Liver (tissue), 9 donors: Measurements from ENCODE around the gene INPP5K. TPM values are rescaled to one million over a fixed set of nuclear protein-coding genes. Genes with fewer than 3 reads are reported as not detected.

Source experiments
- DNase-seq: peaks from one replicate; pipeline ENCODE4 v3.0.0-alpha.2; 2017; ENCODE audit warnings: low spot score
- H3K27ac ChIP-seq, 2 donors: one replicate each; pipeline ENCODE4 v1.7.0; 2013; ENCODE audit warnings: inconsistent platforms in 2 of 2, low read length in 2 of 2, control low read depth in 1 of 2, low read depth in 1 of 2, mild to moderate bottlenecking in 1 of 2
- H3K27me3 ChIP-seq, 4 donors: one replicate each; pipeline versions ENCODE4 v1.6.1 to v1.7.0; 2013; ENCODE audit warnings: low read length in 3 of 4, inconsistent platforms in 1 of 4, mild to moderate bottlenecking in 1 of 4, moderate library complexity in 1 of 4; ENCODE audit not compliant: control insufficient read depth in 4 of 4, insufficient read depth in 4 of 4
- H3K36me3 ChIP-seq, 4 donors: one replicate each; pipeline versions ENCODE4 v1.6.1 to v1.7.0; 2013; ENCODE audit warnings: low read length in 3 of 4, mild to moderate bottlenecking in 3 of 4, low read depth in 1 of 4, moderate library complexity in 1 of 4; ENCODE audit not compliant: control insufficient read depth in 4 of 4, insufficient read depth in 3 of 4
- H3K4me1 ChIP-seq, 4 donors: one replicate each; pipeline versions ENCODE4 v1.6.1 to v1.7.0; 2013; ENCODE audit warnings: low read length in 3 of 4, mild to moderate bottlenecking in 3 of 4, moderate library complexity in 1 of 4; ENCODE audit not compliant: control insufficient read depth in 4 of 4, insufficient read depth in 4 of 4
- H3K4me3 ChIP-seq, 3 donors: one replicate each; pipeline versions ENCODE4 v1.6.1 to v1.7.0; 2013; ENCODE audit warnings: low read length in 3 of 3, control low read depth in 1 of 3, low read depth in 1 of 3, mild to moderate bottlenecking in 1 of 3
- H3K9ac ChIP-seq, 2 donors: one replicate each; pipeline ENCODE4 v1.7.0; 2013; ENCODE audit warnings: low read length in 2 of 2, mild to moderate bottlenecking in 2 of 2, moderate library complexity in 2 of 2, control low read depth in 1 of 2, low read depth in 1 of 2
- H3K9me3 ChIP-seq, 4 donors: one replicate each; pipeline versions ENCODE4 v1.6.1 to v1.7.0; 2013; ENCODE audit warnings: low read length in 3 of 4; ENCODE audit not compliant: control insufficient read depth in 4 of 4
- FOXA1 ChIP-seq: IDR thresholded peaks from 2 replicates; pipeline ENCODE4 v1.6.1; 2016; ENCODE audit warnings: antibody characterized with exemption
- FOXA2 ChIP-seq: IDR thresholded peaks from 2 replicates; pipeline ENCODE4 v1.6.1; 2016; ENCODE audit warnings: antibody characterized with exemption
- GABPA ChIP-seq, 2 donors: IDR thresholded peaks in 1 of 2; conservative IDR thresholded peaks in 1 of 2; 2 replicates each; pipeline ENCODE4 v1.6.1; 2016; ENCODE audit warnings: antibody characterized with exemption in 2 of 2, mild to moderate bottlenecking in 1 of 2, moderate library complexity in 1 of 2
- HNF4A ChIP-seq, 2 donors: conservative IDR thresholded peaks; 2 replicates each; pipeline ENCODE4 v1.6.1; 2016; ENCODE audit warnings: antibody characterized with exemption in 2 of 2, mild to moderate bottlenecking in 2 of 2
- HNF4G ChIP-seq: IDR thresholded peaks from 2 replicates; pipeline ENCODE4 v1.6.1; 2016; ENCODE audit warnings: antibody characterized with exemption
- JUND ChIP-seq, 2 donors: IDR thresholded peaks; 2 replicates each; pipeline ENCODE4 v1.6.1; 2016; ENCODE audit warnings: antibody characterized with exemption in 2 of 2
- MAX ChIP-seq: IDR thresholded peaks from 2 replicates; pipeline ENCODE4 v1.6.1; 2016; ENCODE audit warnings: antibody characterized with exemption
- NR2F2 ChIP-seq: IDR thresholded peaks from 2 replicates; pipeline ENCODE4 v1.6.1; 2016; ENCODE audit warnings: antibody characterized with exemption
- RAD21 ChIP-seq, 2 donors: IDR thresholded peaks; 2 replicates each; pipeline ENCODE4 v1.6.1; 2016; ENCODE audit warnings: antibody characterized with exemption in 2 of 2, mild to moderate bottlenecking in 2 of 2
- REST ChIP-seq: IDR thresholded peaks from 2 replicates; pipeline ENCODE4 v1.6.1; 2016; ENCODE audit warnings: antibody characterized with exemption, mild to moderate bottlenecking
- RXRA ChIP-seq, 2 donors: IDR thresholded peaks; 2 replicates each; pipeline ENCODE4 v1.6.1; 2017 to 2018; ENCODE audit warnings: antibody characterized with exemption in 2 of 2, mild to moderate bottlenecking in 1 of 2
- SP1 ChIP-seq: IDR thresholded peaks from 2 replicates; pipeline ENCODE4 v1.6.1; 2018; ENCODE audit warnings: antibody characterized with exemption, mild to moderate bottlenecking
- TAF1 ChIP-seq: conservative IDR thresholded peaks from 2 replicates; pipeline ENCODE4 v1.6.1; 2016; ENCODE audit warnings: antibody characterized with exemption, mild to moderate bottlenecking
- ZBTB33 ChIP-seq: IDR thresholded peaks from 2 replicates; pipeline ENCODE4 v1.6.1; 2016; ENCODE audit warnings: antibody characterized with exemption
- WGBS: extraction: QIAGEN DNeasy Blood & Tissue Kit; methylation state at CpG from one replicate; pipeline ENCODE4 v1.1.7; 2013; 5-methylcytosine and 5-hydroxymethylcytosine counted together
- polyA plus RNA-seq, 2 donors: library from polyadenylated mRNA; stranded (reverse) in 1 of 2; unstranded in 1 of 2; fragments of 200-250 nt in 1 of 2; fragments of >200 nt in 1 of 2; fragmentation: Nextera tagmentation in 1 of 2; extraction: Ambion mirVana in 1 of 2; gene quantifications; one replicate each; pipeline versions ENCODE4 v1.2.1 to v1.2.3, GENCODE V29; 2013 to 2015
- total RNA-seq, 2 donors: library from RNA; depleted of rRNA; stranded (reverse); fragments of >200 nt; gene quantifications; one replicate each; pipeline ENCODE4 v1.2.3, GENCODE V29; 2014
- donor health status: healthy.
- donor health status: healthy.
- donor health status: healthy.
- donor health status: healthy.
- donor health status: healthy.

Gene INPP5K
- total and polyA plus RNA-seq, 4 donors: 9.9 to 47.1 (median 15.9) TPM

GRCh38 chr17:1467258-1467657 is 49.2 kb downstream of the INPP5K start:
- Histone ChIP-seq H3K27me3 (no peaks in the 10 kb centered on the region), H3K36me3 (peaks cover 0 to 10% (median 3%) of the 10 kb centered on the region in 4 donors), H3K9me3 (no peaks in the 10 kb centered on the region), H3K4me1 (peaks cover 13 to 27% (median 20%) of the 10 kb centered on the region in 4 donors), H3K4me3 (no peak overlapping the region), H3K27ac (no peak overlapping the region), H3K9ac (no peak overlapping the region)
- no peak for TF ChIP-seq ZBTB33
- TF ChIP-seq RAD21 (IDR thresholded peaks at IDR 0.05): no peak
- no peak for TF ChIP-seq FOXA2
- TF ChIP-seq HNF4G: no peak
- no peak for TF ChIP-seq NR2F2
- no peak for TF ChIP-seq FOXA1
- no peak for TF ChIP-seq SP1
- no peak for TF ChIP-seq GABPA (IDR thresholded peaks at IDR 0.05 in 1 of 2, conservative IDR thresholded peaks at IDR 0.05 in 1 of 2)
- no peak for TF ChIP-seq JUND (IDR thresholded peaks at IDR 0.05)
- TF ChIP-seq REST: no peak
- TF ChIP-seq MAX: no peak
- TF ChIP-seq HNF4A (conservative IDR thresholded peaks at IDR 0.05): no peak
- no peak for TF ChIP-seq TAF1
- DNase-seq: no peak
- whole genome bisulfite sequencing: 95% methylated on average over 16 of the region's 16 CpGs

- Histone ChIP-seq H3K4me1 (peaks cover 17 to 46% (median 32%) of the 10 kb centered on the region in 4 donors), H3K36me3 (peaks cover 0 to 4% (median 1%) of the 10 kb centered on the region in 4 donors), H3K27me3 (no peaks in the 10 kb centered on the region), H3K27ac (no peak overlapping the region), H3K9ac (no peak overlapping the region), H3K4me3 (no peak overlapping the region), H3K9me3 (no peaks in the 10 kb centered on the region)
- no peak for DNase-seq
- TF ChIP-seq RXRA (IDR thresholded peaks at IDR 0.05) (no peak), FOXA2 (no peak)
- WGBS: 94% methylated on average over 8 of the region's 8 CpGs
Measured at GRCh38 chr17:1464186-1464585, 52.2 kb downstream of the INPP5K start.
